Stimulated activated CD8-positive, alpha-beta memory T cell treated with anti-CD3 and anti-CD28 coated beads, Interleukin-4, amount 100 ng/mL, for 1 hour (primary cell): ENCODE results near the gene TPSD1.
"Not testable (repeated sequence)": the region's sequence is repeated elsewhere in the genome, so short reads cannot be mapped to it uniquely, and the experiment has no call there.

Experiments used
- DNase-seq, 2 donors: peaks; one replicate each; pipeline ENCODE4 v3.0.0-alpha.2; 2020; ENCODE audit warnings: low read depth in 2 of 2, low spot score in 1 of 2

The TPSD1 gene

GRCh38 chr16:1240436-1240835, 15.4 kb upstream of the TPSD1 start, which contains the start of gene TPSAB1:
TSS of gene TPSAB1 (plus strand) at chr16:1240705. CDS start at chr16:1240939, 234 bp downstream.
- not testable (repeated sequence) for DNase-seq

DNA sequence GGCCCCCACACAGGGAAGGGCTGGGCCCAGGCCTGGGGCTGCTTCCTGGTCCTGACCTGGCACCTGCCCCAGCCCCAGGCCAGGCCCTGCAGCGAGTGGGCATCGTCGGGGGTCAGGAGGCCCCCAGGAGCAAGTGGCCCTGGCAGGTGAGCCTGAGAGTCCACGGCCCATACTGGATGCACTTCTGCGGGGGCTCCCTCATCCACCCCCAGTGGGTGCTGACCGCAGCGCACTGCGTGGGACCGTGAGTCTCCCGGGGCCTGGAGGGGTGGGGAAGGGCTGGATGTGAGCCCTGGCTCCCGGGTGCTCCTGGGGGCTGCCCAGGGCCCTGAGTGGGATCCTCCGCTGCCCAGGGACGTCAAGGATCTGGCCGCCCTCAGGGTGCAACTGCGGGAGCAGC, 14.8 kb upstream of the TPSD1 start:
- DNase-seq, result not testable (repeated sequence)

- not testable (repeated sequence) for DNase-seq
Observed at GRCh38 chr16:1243363-1243762, 12.5 kb upstream of the TPSD1 start.

DNA sequence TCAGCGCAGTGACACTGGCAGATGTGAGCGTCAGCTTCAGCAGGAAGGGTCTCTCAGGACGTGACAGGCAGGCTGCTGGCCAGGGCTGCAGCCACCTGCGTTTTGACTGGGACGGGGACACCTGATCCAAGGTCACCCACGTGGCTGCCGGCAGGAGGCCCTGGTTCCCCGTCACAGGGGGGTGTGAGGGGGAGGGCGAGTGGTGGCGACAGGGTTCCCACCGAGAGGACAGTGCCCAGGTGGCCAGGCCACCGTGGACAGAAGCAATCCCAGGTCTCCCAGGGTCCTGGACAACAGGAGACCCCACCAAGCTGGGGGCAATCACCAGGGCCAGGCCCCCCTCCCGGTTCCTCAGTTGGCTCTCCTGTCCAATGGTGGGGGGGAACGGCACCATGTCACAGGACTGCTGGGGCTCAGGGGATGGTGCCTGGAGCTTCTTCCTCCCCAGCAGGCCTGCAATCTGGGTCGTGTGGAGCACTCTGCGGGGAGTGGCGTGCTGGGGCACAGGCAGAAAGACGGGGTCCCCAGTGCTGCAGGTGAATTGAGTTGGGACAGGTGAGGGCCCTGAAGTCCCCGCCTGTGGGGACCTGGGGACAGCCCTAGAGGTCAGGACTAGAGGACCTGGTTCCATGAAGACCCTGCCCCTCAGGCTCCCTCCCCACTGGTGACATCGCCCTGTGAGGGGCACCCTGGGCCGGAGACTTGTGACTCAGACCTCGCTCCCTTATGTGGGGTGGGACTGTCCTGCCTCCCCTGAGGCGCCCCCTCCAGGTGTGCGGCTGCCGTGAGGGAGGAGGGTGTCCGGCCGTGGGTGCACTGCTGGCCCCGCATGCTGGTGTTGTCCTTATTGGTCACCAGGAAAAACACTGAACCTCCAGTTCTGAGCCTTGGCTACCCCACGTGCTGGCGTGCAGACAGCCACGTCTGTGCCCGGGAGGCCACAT, 11.7 kb upstream of the TPSD1 start:
- not testable (repeated sequence) for DNase-seq

DNA sequence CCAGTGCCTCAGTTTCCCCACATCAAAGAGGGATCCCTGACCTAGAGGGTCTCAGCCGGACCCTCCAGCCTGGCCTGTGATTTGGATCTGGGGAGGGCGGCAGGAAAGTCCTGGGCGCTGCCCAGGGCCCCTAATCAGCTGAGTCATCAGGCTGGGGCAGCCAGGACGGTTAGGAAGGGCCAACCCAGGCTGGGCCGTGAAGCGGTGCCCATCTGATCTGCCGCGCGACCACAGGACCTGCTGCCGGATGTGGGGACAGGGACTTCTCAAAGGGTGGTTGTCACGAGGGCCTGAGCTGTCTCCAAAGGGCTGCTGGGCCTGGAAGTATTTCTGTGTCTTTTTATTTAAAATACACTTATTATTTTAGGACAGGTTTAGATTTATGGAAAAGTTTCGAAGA, 11.0 kb upstream of the TPSD1 start:
- DNase-seq, result no peak

DNA sequence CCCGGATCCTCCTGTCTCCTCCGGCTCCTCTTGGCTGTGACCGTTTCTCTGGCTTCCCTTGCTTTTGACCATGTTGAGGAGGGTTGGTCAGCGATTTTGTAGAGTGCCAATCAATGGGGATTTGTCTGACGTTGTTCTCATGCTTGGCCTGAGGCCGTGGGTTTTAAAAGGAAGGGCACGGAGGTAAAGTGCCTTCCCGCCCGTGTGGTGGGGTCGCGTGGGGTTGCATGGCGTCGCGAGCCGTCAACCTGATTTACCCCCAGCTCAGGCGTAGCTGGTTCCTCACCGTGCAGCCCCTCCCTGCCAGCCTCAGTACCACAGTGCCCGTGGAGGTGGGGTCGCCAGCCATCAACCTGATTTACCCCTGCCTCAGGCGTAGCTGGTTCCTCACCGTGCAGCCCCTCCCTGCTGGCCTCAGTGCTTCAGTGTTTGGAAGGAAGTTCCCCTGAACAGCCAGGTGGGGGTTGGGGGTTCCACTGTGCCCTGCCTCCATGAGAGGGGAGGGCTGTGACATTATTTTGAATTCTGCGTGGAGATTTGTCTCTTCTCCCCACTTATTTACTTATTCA, 10.3 kb upstream of the TPSD1 start:
- DNase-seq, result no peak

DNA sequence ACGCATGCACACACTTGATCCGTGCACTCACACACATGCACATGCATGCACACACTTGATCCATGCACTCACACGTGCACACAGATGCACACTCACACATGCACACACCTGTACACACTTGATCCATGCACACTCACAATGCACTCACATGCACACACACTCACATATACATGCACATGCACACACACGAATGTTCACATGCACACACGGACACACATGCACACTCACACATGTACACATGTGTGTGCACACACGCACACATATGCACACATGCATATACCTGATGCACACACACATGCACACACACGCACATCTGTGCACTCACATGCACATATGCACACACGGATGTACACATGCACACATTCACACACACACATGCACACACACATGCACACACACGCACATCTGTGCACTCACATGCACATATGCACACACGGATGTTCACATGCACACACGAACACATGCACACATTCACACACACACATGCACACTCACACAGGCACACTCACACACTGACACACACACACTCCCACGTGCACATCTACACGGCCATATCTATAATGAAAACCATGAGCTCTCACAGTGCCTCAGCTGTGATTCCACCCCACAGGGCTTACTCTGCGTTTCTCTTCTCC, 7.8 kb upstream of the TPSD1 start:
- not testable (repeated sequence) for DNase-seq

DNA sequence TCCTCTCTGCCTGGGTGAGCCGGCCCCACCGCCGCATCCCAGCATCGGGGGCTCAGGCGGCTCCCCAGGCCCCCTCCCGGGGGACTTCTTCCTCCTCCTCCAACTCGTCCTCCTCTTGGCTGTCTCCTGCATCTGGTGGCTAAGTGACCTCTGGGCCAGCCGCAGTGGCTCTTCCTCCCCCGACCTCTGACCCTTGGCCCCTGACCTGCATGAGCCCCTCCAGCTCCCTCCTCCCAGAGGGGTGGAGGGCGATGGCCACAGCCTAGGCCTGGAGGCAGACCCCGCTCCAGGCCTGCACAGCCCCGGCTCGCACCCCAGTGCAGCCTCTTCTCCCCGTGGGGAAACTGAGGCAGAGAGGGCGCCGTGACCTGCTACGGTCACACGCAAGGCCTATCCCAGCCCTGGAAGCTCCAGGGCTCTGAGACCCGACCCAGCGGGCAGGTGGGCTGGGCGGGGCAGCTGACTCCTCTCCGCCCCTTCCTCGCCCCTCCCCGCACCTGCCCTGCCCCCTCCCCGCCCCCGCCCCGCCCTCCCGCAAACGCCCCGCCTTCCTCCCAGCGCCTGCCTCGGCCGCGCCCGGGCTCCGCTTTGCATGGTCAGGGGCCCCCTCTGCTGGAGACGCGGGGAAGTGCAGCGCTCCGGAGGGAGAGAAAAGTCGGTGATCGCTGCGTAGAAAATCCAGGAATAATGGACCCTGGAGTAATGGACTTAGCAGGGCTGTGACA, 6.7 kb upstream of the TPSD1 start:
- not testable (repeated sequence) for DNase-seq

DNA sequence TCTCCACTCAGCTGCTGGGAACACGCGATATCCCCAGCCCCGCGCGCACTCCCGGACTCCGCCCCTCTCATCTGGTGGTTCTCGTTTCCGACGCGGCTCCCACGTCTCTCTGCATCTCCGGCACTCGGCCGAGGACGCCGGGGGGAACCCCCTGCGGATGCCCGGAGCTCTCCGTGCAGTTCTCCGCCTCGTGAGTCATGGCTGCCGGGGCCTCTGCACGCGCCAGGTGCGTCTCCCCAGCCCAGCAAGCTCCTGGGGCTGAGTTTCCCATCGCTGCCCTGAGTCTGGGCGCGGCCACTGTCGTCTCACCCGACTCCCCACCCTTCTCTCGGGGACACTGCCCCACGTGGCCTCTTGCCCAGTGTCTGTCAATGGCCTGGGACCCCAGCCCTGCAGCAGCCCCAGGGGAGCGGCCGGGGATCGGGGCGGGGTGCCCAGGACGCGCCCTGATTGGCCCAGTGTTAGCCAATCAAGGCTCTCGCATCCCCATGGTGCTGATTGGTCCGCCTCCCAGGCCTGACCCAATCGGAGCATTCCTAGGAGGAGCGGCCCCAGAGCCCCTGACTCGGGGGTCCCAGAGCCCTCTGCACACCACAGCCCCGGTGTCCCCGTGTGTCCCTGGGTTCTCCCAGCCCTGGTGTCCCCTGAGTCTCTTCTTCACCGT, 2.0 kb upstream of the TPSD1 start:
- not testable (repeated sequence) for DNase-seq

DNA sequence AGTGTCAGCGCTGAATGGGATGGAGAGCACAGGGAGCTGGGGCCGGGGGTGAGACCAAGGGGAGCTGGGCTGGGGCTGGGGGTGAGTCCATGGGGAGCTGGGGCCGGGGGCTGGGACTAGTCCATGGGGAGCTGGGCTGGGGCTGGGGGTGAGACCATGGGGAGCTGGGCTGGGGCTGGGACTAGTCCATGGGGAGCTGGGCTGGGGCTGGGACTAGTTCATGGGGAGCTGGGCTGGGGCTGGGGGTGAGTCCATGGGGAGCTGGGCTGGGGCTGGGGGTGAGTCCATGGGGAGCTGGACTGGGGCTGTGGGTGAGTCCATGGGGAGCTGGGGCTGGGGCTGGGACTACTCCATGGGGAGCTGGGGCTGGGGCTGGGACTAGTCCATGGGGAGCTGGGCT, 1.0 kb upstream of the TPSD1 start:
- not testable (repeated sequence) for DNase-seq

- not testable (repeated sequence) for DNase-seq
Observed at GRCh38 chr16:1256296-1256873, 516 bp downstream of the TPSD1 start.

GRCh38 chr16:1256874-1257322, 1.0 kb downstream of the TPSD1 start:
- no peak for DNase-seq

- no peak for DNase-seq
Observed at GRCh38 chr16:1257561-1258224, 1.8 kb downstream of the TPSD1 start.

DNA sequence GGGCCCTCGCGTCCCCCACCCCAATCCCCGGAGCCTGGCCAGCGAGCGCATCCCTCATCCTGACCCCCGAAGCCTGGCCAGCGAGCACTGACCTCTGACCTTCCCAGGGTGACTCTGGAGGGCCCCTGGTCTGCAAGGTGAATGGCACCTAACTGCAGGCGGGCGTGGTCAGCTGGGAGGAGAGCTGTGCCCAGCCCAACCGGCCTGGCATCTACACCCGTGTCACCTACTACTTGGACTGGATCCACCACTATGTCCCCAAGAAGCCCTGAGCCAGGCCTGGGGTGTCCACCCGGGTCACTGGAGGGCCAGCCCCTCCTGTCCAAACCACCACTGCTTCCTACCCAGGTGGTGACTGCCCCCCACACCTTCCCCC, 2.3 kb downstream of the TPSD1 start:
- no peak for DNase-seq

DNA sequence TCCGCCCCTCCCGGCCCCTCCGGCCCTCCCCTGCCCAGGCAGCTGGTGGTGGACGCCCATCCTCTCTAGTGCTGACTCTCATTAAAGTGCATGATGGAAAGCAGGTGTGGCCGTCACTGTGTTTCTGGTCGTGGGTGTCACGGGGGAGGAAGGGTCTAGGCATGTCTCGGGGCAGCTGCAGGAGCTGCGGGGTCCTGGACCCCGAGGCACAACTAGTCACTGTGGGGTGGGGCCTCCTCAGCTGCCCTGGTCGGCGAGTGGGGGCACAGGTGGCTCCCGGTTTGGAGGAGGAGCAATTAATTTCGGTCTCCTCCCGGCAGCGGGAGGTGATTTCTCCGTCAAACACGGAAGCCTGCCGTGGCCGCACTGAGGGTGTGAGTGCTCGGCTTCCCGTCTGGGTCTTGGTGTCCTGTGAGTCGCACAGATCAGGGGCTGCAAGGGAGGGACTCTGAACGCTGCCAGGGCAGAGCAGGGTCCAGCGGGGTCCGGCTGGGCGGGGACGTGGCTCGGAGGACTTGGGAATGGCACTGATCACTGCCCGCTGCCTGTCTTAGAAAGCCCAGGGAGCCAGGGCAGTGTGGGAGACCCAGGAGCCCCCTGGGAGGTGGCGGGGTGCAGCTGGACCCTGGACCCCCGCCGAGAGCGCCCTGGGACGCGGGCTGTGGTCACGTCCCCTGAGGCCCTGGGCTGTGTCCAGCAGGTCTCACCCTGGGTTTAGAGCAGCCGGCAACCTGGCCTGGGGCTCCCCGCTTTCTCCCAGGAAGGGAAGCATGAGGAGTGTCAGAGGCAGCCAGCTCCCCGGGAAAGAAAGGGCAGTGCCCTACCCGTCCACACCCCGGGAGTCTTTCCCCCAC, 3.3 kb downstream of the TPSD1 start:
- no peak for DNase-seq

DNA sequence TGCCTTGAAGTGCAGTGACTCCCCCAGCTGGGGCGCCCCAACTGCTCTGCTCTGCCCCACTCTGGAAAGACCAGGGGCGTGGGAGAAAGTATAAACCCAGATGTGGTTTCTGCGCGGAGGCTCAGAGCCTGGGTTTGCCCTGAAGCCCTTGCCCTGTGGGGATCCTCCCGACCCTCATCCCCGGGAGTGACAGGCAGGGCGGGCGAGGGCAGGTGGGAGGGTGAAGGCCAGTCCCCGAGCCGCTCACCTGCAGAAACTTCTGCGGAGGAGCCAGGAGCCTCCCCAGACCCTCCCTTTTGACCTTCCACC, 3.8 kb downstream of the TPSD1 start:
- no peak for DNase-seq

GRCh38 chr16:1260101-1260680, 4.3 kb downstream of the TPSD1 start:
- no peak for DNase-seq

GRCh38 chr16:1261131-1261892, 5.4 kb downstream of the TPSD1 start:
- DNase-seq, result no peak
